ENCODE data around the gene ZDHHC17.

DNA sequence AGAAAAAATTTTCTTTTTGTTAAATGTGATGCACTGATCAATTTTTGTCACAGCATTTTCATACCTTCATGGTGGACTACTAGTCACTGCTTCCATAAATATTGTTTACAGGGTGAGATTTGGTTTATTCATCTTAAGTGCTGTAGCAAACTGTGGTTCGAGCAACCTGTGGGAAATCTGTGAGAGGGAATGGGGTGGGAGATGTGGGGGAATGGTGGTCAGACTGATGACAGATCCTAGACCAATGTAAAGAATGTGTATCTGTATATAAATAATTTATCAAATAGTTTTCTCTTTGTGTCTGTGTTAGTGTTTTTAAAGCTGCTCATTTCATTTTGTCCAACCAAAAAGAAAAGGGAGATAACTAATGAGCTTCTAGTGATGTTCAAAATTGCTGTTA is 88.2 kb downstream of the ZDHHC17 start:
- TF ChIP-seq CTCF (IDR thresholded peaks at IDR 0.05) (no peak), POLR2A (IDR thresholded peaks at IDR 0.05) (no peak)
